ENCODE data around the gene PHF14.
A peak's percentile ranks its signal among the peaks of the same experiment; 100 is the strongest.

The PHF14 gene

GRCh38 chr7:11175371-11175770 is 201.7 kb downstream of the PHF14 start:
- no peak for DNase-seq

- DNase-seq = no peak
These were observed 202.2 kb downstream of the PHF14 start for GRCh38 chr7:11175887-11176286.

- no peak for DNase-seq
These were observed 203.4 kb downstream of the PHF14 start for GRCh38 chr7:11176985-11177555.

GRCh38 chr7:11177793-11178192 is 204.1 kb downstream of the PHF14 start:
- no peak for DNase-seq

GRCh38 chr7:11181590-11181989 is 207.9 kb downstream of the PHF14 start:
- DNase-seq = no peak

- no peak for DNase-seq
These were observed 209.1 kb downstream of the PHF14 start for GRCh38 chr7:11182736-11183135.

- DNase-seq = no peak
These were observed 211.6 kb downstream of the PHF14 start for GRCh38 chr7:11185179-11185815.

- no peak for DNase-seq
These were observed 215.0 kb downstream of the PHF14 start for GRCh38 chr7:11188529-11189310.

GRCh38 chr7:11191081-11191480 is 217.4 kb downstream of the PHF14 start:
- no peak for DNase-seq

GRCh38 chr7:11191574-11192220 is 218.0 kb downstream of the PHF14 start:
- no peak for DNase-seq

GRCh38 chr7:11192506-11192905 is 218.8 kb downstream of the PHF14 start:
- DNase-seq = no peak

GRCh38 chr7:11193131-11193867 is 219.6 kb downstream of the PHF14 start:
- DNase-seq = peak; percentile 79

GRCh38 chr7:11193888-11194287 is 220.2 kb downstream of the PHF14 start:
- DNase-seq = peak; percentile 67

- no peak for DNase-seq
These were observed 220.8 kb downstream of the PHF14 start for GRCh38 chr7:11194492-11194891.

- no peak for DNase-seq
These were observed 221.8 kb downstream of the PHF14 start for GRCh38 chr7:11195502-11195901.

- DNase-seq = no peak
These were observed 222.5 kb downstream of the PHF14 start for GRCh38 chr7:11196143-11196542.

- no peak for DNase-seq
These were observed 229.6 kb downstream of the PHF14 start for GRCh38 chr7:11203224-11203623.

- no peak for DNase-seq
These were observed 230.0 kb downstream of the PHF14 start for GRCh38 chr7:11203683-11204082.

GRCh38 chr7:11206177-11206899 is 232.7 kb downstream of the PHF14 start:
- peak; percentile 89 for DNase-seq

GRCh38 chr7:11207565-11207964 is 233.9 kb downstream of the PHF14 start:
- DNase-seq = no peak

GRCh38 chr7:11208883-11209465 is 235.3 kb downstream of the PHF14 start:
- no peak for DNase-seq

- DNase-seq = no peak
These were observed 236.7 kb downstream of the PHF14 start for GRCh38 chr7:11210374-11210773.
